Gastroesophageal sphincter (tissue), 3 donors: ENCODE results near the gene PTPN21.

Experiments used
- CTCF ChIP-seq, 4 experiments: fragments of 200-600 bp in 2 of 4; fragments of 450-650 bp in 2 of 4; sonication (generic) in 1 of 4; IDR thresholded peaks; one replicate each; pipeline ENCODE4 v1.5.1; 2017 to 2019; ENCODE audit warnings: antibody characterized with exemption in 4 of 4, mild to moderate bottlenecking in 2 of 4, moderate library complexity in 2 of 4
- EP300 ChIP-seq: sonication (generic); formaldehyde crosslinking; IDR thresholded peaks from one replicate; pipeline ENCODE4 v1.6.1; 2017; ENCODE audit warnings: antibody characterized with exemption, mild to moderate bottlenecking
- POLR2AphosphoS5 ChIP-seq: sonication (generic); formaldehyde crosslinking; IDR thresholded peaks from one replicate; pipeline ENCODE4 v1.6.1; 2017; ENCODE audit warnings: antibody characterized with exemption

GRCh38 chr14:88481794-88482193 is 73.0 kb downstream of the PTPN21 start:
- no peak for TF ChIP-seq CTCF (IDR thresholded peaks at IDR 0.05)
- TF ChIP-seq EP300: no peak
- TF ChIP-seq POLR2AphosphoS5: no peak
